OCI-LY7 (cell line): ENCODE measurements around the gene NEDD1. TPM values are rescaled to one million over a fixed set of nuclear protein-coding genes. Genes with fewer than 3 reads are reported as not detected.

Experiments
- BruUV-seq: library from RNA; stranded (reverse); fragments of 400-500 nt; replicated peaks from 2 replicates; lab custom pipeline; 2021; lab: Mats Ljungman, UMichigan
- CTCF ChIA-PET: fragments of 300-600 bp; sonication (Branson Sonifier 250); formaldehyde crosslinking; loops from one replicate; lab custom pipeline; 2022; ENCODE audit warnings: antibody characterized with exemption; ENCODE audit not compliant: unreplicated experiment; lab: Charles Lee
- POLR2A ChIA-PET: fragments of 300-600 bp; sonication (Branson Sonifier 250); formaldehyde crosslinking; loops from one replicate; lab custom pipeline; 2022; ENCODE audit warnings: antibody characterized with exemption; lab: Charles Lee
- DNase-seq: peaks from one replicate; pipeline ENCODE4 v3.0.0-alpha.2; 2015; ENCODE audit warnings: low spot score
- H2AFZ ChIP-seq: fragments of 200-600 bp; sonication (generic), shearing (Covaris generic); 2 replicates; pipeline ENCODE4 v1.6.1; 2014; ENCODE audit warnings: mild to moderate bottlenecking, antibody characterized with exemption, low read length, moderate library complexity
- H3K27ac ChIP-seq: fragments of 200-600 bp; sonication (generic); 2 replicates; pipeline ENCODE4 v1.5.1; 2014; ENCODE audit warnings: mixed run types, low read depth, mild to moderate bottlenecking, moderate library complexity, low read length, inconsistent platforms; ENCODE audit not compliant: poor library complexity, severe bottlenecking
- H3K36me3 ChIP-seq: fragments of 200-600 bp; sonication (generic); 2 replicates; pipeline ENCODE4 v1.6.1; 2014; ENCODE audit warnings: mild to moderate bottlenecking, antibody characterized with exemption, low read length, moderate library complexity, mixed read lengths; ENCODE audit not compliant: insufficient read depth
- H3K4me1 ChIP-seq: fragments of 200-600 bp; sonication (generic); 2 replicates; pipeline ENCODE4 v1.5.1; 2014; ENCODE audit warnings: mild to moderate bottlenecking, low read length; ENCODE audit not compliant: insufficient read depth, poor library complexity, severe bottlenecking
- H3K4me2 ChIP-seq: fragments of 200-600 bp; sonication (generic); 2 replicates; pipeline ENCODE4 v1.6.1; 2014; ENCODE audit warnings: mild to moderate bottlenecking, low read length
- H3K4me3 ChIP-seq: fragments of 200-600 bp; sonication (generic); 2 replicates; pipeline ENCODE4 v1.5.1; 2014; ENCODE audit warnings: mild to moderate bottlenecking, low read depth, low read length; ENCODE audit not compliant: poor library complexity, severe bottlenecking
- H3K79me2 ChIP-seq: fragments of 200-600 bp; sonication (generic); 2 replicates; pipeline ENCODE4 v1.6.1; 2016; ENCODE audit warnings: low read depth, mild to moderate bottlenecking, low read length, moderate library complexity, mixed read lengths; ENCODE audit not compliant: insufficient read depth
- H3K9me2 ChIP-seq: fragments of 200-600 bp; sonication (generic); 2 replicates; pipeline ENCODE4 v1.6.1; 2016; ENCODE audit warnings: mild to moderate bottlenecking, low read length, mixed read lengths; ENCODE audit not compliant: insufficient read depth
- H3K9me3 ChIP-seq: fragments of 200-600 bp; sonication (generic); 2 replicates; pipeline ENCODE4 v1.6.1; 2014; ENCODE audit warnings: mild to moderate bottlenecking, mixed run types, low read length, mixed read lengths
- H4K20me1 ChIP-seq: fragments of 200-600 bp; sonication (generic); 2 replicates; pipeline ENCODE4 v1.6.1; 2014; ENCODE audit warnings: mild to moderate bottlenecking, antibody characterized with exemption, low read length, moderate library complexity, mixed read lengths; ENCODE audit not compliant: insufficient read depth
- CTCF ChIP-seq: fragments of 200-600 bp; sonication (generic); conservative IDR thresholded peaks from 2 replicates; pipeline ENCODE4 v1.5.1; 2014; ENCODE audit warnings: mild to moderate bottlenecking, antibody characterized with exemption, low read length, moderate library complexity, mixed read lengths
- EZH2phosphoT487 ChIP-seq: fragments of 200-600 bp; sonication (generic); IDR thresholded peaks from 2 replicates; pipeline ENCODE4 v1.6.1; 2018; ENCODE audit warnings: low read depth, borderline replicate concordance, mild to moderate bottlenecking, mixed run types, antibody characterized with exemption, low read length, moderate library complexity, mixed read lengths
- intact Hi-C: fragments of 100-400 bp; cut with micrococcal nuclease; formaldehyde crosslinking; loops from one replicate; pipeline ENCODE4 v1.10.0; 2022; ENCODE audit not compliant: unreplicated experiment
- total RNA-seq, 2 experiments: library from RNA; depleted of rRNA in 1 of 2; stranded (reverse); fragments of >200 nt in 1 of 2; shearing (Covaris generic) in 1 of 2; gene quantifications; 2 replicates each; pipeline ENCODE4 v1.2.3, GENCODE V29; 2014 to 2022

NEDD1 gene
- total RNA-seq, 2 experiments from 2014 or later: 32.8 to 39.2 TPM

- no peak overlapping the region for H3K4me2 ChIP-seq
- BruUV-seq: no TSS peak
- TF ChIP-seq EZH2phosphoT487 (no peak), CTCF (no peak)
- H3K9me3 ChIP-seq: no peaks in the 10 kb centered on the region
- H3K79me2 ChIP-seq: no peaks in the 10 kb centered on the region
- intact Hi-C loops: no loop called here
- no peak overlapping the region for H3K27ac ChIP-seq
- POLR2A ChIA-PET: interaction anchor here (1.6 kb wide), 1 partner anchor 56 kb away, joined by 3 read pairs; no protein-coding TSS in a partner anchor
- H3K9me2 ChIP-seq: no peaks in the 10 kb centered on the region
- no peaks in the 10 kb centered on the region for H4K20me1 ChIP-seq
- H2AFZ ChIP-seq: no peak overlapping the region
- H3K36me3 ChIP-seq: no peaks in the 10 kb centered on the region
- H3K4me3 ChIP-seq: no peak overlapping the region
- CTCF ChIA-PET: interaction anchor here (0.5 kb wide), 1 partner anchor 641 kb away, joined by 3 read pairs; no protein-coding TSS in a partner anchor
- DNase-seq: no peak
- H3K4me1 ChIP-seq: peaks cover 6% of the 10 kb centered on the region
Measured at GRCh38 chr12:96861656-96862055, 45.4 kb upstream of the NEDD1 start.

GRCh38 chr12:96862326-96862725 is 44.7 kb upstream of the NEDD1 start:
- no peaks in the 10 kb centered on the region for H4K20me1 ChIP-seq
- H3K9me3 ChIP-seq: no peaks in the 10 kb centered on the region
- H2AFZ ChIP-seq: no peak overlapping the region
- TF ChIP-seq CTCF: no peak
- no peak for TF ChIP-seq EZH2phosphoT487
- BruUV-seq: no TSS peak
- ChIA-PET POLR2A (interaction anchor here (0.7 kb wide), 3 partner anchors 10 to 68 kb away, joined by 3 read pairs; no protein-coding TSS in a partner anchor), CTCF (interaction anchor here (0.5 kb wide), 1 partner anchor 642 kb away, joined by 3 read pairs; no protein-coding TSS in a partner anchor)
- peaks cover 6% of the 10 kb centered on the region for H3K4me1 ChIP-seq
- no peak overlapping the region for H3K4me2 ChIP-seq
- no peaks in the 10 kb centered on the region for H3K79me2 ChIP-seq
- no peak for DNase-seq
- H3K27ac ChIP-seq: no peak overlapping the region
- no peak overlapping the region for H3K4me3 ChIP-seq
- H3K9me2 ChIP-seq: no peaks in the 10 kb centered on the region
- no peaks in the 10 kb centered on the region for H3K36me3 ChIP-seq
- intact Hi-C loops: no loop called here

GRCh38 chr12:96864335-96864734 is 42.7 kb upstream of the NEDD1 start:
- no peak overlapping the region for H3K4me3 ChIP-seq
- POLR2A ChIA-PET: interaction anchor here (0.7 to 1.0 kb wide), 2 partner anchors 114 to 125 kb away, joined by 3 to 4 read pairs; no protein-coding TSS in a partner anchor
- TF ChIP-seq EZH2phosphoT487 (no peak), CTCF (no peak)
- H3K36me3 ChIP-seq: no peaks in the 10 kb centered on the region
- CTCF ChIA-PET: no interaction called here
- H3K9me2 ChIP-seq: no peaks in the 10 kb centered on the region
- no peak overlapping the region for H3K4me2 ChIP-seq
- H3K79me2 ChIP-seq: no peaks in the 10 kb centered on the region
- no peak overlapping the region for H3K27ac ChIP-seq
- H3K9me3 ChIP-seq: no peaks in the 10 kb centered on the region
- DNase-seq: no peak
- intact Hi-C loops: no loop called here
- H2AFZ ChIP-seq: no peak overlapping the region
- H3K4me1 ChIP-seq: no peaks in the 10 kb centered on the region
- BruUV-seq: no TSS peak
- no peaks in the 10 kb centered on the region for H4K20me1 ChIP-seq
